NK-92 (cell line): ENCODE data around the gene VWDE.
"Not testable (repeated sequence)": the region's sequence is repeated elsewhere in the genome, so short reads cannot be mapped to it uniquely, and the experiment has no call there.

Experiments used
- DNase-seq: peaks from one replicate; lab custom pipeline; 2025; ENCODE audit not compliant: unreplicated experiment; lab: John Stamatoyannopoulos, UW

Gene VWDE

GRCh38 chr7:12403287-12404181, at the start of gene VWDE:
TSS of gene VWDE (minus strand) at chr7:12403865. CDS start at chr7:12403716, 149 bp downstream.
- no peak for DNase-seq

GRCh38 chr7:12453136-12453535, 49.5 kb upstream of the VWDE start:
- DNase-seq, result not testable (repeated sequence)

- DNase-seq, result no peak
These were observed 47.0 kb upstream of the VWDE start for GRCh38 chr7:12450615-12451014.

GRCh38 chr7:12444785-12445184, 41.1 kb upstream of the VWDE start:
- no peak for DNase-seq

- DNase-seq, result no peak
These were observed 36.6 kb upstream of the VWDE start for GRCh38 chr7:12440229-12440628.

GRCh38 chr7:12436896-12437535, 33.4 kb upstream of the VWDE start:
- DNase-seq, result no peak

GRCh38 chr7:12436126-12436525, 32.5 kb upstream of the VWDE start:
- no peak for DNase-seq

GRCh38 chr7:12434012-12434642, 30.5 kb upstream of the VWDE start:
- no peak for DNase-seq

GRCh38 chr7:12431886-12432556, 28.4 kb upstream of the VWDE start:
- no peak for DNase-seq

GRCh38 chr7:12425311-12425710, 21.6 kb upstream of the VWDE start:
- DNase-seq, result no peak

- DNase-seq, result no peak
These were observed 20.5 kb upstream of the VWDE start for GRCh38 chr7:12423997-12424745.

GRCh38 chr7:12423355-12423996, 19.8 kb upstream of the VWDE start:
- DNase-seq, result no peak

GRCh38 chr7:12422554-12423320, 19.1 kb upstream of the VWDE start:
- no peak for DNase-seq

- no peak for DNase-seq
These were observed 14.8 kb upstream of the VWDE start for GRCh38 chr7:12418452-12418851.

GRCh38 chr7:12415072-12415471, 11.4 kb upstream of the VWDE start:
- DNase-seq, result no peak

- no peak for DNase-seq
These were observed 8.7 kb upstream of the VWDE start for GRCh38 chr7:12412407-12412806.

GRCh38 chr7:12410523-12410922, 6.9 kb upstream of the VWDE start:
- no peak for DNase-seq

- no peak for DNase-seq
These were observed 5.5 kb upstream of the VWDE start for GRCh38 chr7:12409097-12409711.

- DNase-seq, result not testable (repeated sequence)
These were observed 4.0 kb upstream of the VWDE start for GRCh38 chr7:12407652-12408051.
